Stimulated activated naive B cell treated with anti-CD40 and anti-IgM and Interleukin-4, amounts not matched to agents 10 μg/mL and 1 μg/mL and 100 μg/mL, for 72 hours (primary cell): Measurements from ENCODE around the gene RNF13.

Experiments used
- ATAC-seq, 2 donors: fragments of 150-1000 bp; cut with Tn5 transposase; replicated peaks; 2 replicates each; pipeline ENCODE4 v1.10.0; 2021; ENCODE audit warnings: moderate library complexity in 1 of 2
- DNase-seq: peaks from one replicate; pipeline ENCODE4 v3.0.0; 2021
- H3K27ac Mint-ChIP-seq: one replicate; pipeline ENCODE4 v1.8.0; 2022; ENCODE audit warnings: mild to moderate bottlenecking, mixed read lengths
- H3K27me3 Mint-ChIP-seq, 2 donors: one replicate each; pipeline ENCODE4 v1.8.0; 2022; ENCODE audit warnings: mixed read lengths in 2 of 2
- H3K36me3 Mint-ChIP-seq, 2 donors: one replicate each; pipeline ENCODE4 v1.8.0; 2022; ENCODE audit warnings: mixed read lengths in 2 of 2, mild to moderate bottlenecking in 1 of 2
- H3K4me1 Mint-ChIP-seq, 2 donors: one replicate each; pipeline ENCODE4 v1.8.0; 2022; ENCODE audit warnings: mixed read lengths in 2 of 2, mild to moderate bottlenecking in 1 of 2
- H3K4me3 Mint-ChIP-seq, 2 donors: one replicate each; pipeline ENCODE4 v1.8.0; 2022; ENCODE audit warnings: mild to moderate bottlenecking in 2 of 2, mixed read lengths in 2 of 2, moderate library complexity in 1 of 2
- H3K9me3 Mint-ChIP-seq, 2 donors: one replicate each; pipeline ENCODE4 v1.8.0; 2022; ENCODE audit warnings: mixed read lengths in 2 of 2, mild to moderate bottlenecking in 1 of 2

RNF13 gene

DNA sequence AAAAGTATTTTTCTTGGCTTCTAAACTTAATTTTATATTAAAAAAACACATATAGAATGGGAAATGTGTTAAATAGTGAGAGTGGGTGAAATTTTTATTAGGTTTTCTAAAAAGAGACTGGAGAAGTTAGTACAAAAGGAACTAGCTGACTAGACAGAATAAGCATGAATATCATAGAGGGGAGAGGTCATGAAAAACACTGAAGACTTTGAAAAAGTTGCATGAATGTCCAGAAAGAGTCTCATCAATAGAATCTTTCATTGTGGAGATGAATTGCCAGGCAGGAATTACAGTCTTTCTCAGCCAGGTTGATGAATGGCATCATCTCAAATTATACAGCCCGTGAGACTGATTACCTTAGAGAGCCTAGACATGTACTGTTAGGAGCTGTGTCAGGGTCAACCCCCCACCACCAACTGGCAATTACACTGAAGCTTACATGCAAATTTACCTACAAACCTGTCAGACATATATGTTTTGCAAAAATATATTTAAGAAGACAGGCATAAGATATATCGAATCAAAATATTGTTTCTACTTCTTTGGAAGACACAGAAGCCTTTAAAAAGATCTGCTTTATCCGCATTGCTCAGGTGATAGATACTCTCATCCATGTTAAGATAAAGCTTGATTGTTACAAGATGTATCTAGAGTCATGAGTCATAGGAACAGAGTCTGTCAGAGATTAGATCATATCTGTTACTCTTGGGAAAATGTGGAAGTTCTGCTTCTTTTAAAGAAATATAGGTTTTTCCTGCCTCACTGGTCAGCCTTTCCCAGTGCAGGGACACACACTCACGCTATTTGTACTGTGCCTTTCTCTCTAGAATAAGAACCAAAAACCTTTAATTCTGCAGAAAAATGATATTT is 192.5 kb downstream of the RNF13 start:
- Mint-ChIP-seq H3K9me3 (no peaks in the 10 kb centered on the region), H3K36me3 (no peaks in the 10 kb centered on the region), H3K27me3 (peaks cover 7 to 11% of the 10 kb centered on the region in 2 donors), H3K27ac (no peak overlapping the region), H3K4me1 (no peaks in the 10 kb centered on the region), H3K4me3 (no peak overlapping the region)
- ATAC-seq (no peak), DNase-seq (no peak)

DNA sequence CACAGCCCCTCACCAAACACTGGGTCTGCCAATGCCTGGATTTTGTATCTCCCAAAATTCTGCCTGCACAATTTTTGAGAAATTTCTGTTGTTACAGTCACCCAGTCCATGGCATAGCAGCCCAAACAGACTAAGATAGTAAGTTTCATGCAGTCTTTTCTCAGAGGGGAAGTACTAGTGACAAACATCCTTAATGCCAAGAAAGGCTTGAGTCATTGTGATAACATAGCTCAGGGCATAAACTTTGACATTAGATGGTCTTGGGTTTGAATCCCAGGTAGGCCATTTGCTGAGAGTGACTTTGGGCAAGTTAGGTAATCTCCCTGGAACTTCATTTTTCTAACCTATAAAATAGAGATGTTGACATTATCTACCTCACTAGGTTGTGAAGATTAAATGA is 193.8 kb downstream of the RNF13 start:
- DNase-seq, result no peak
- Mint-ChIP-seq H3K4me1 (no peaks in the 10 kb centered on the region), H3K36me3 (no peaks in the 10 kb centered on the region), H3K27me3 (peaks cover 7 to 11% of the 10 kb centered on the region in 2 donors), H3K4me3 (no peak overlapping the region), H3K27ac (no peak overlapping the region), H3K9me3 (no peaks in the 10 kb centered on the region)
- peak in 1 of 2 donors; percentile 25 for ATAC-seq
